H9 (cell line): ENCODE measurements around the gene COL8A1. TPM values are rescaled to one million over a fixed set of nuclear protein-coding genes. Genes with fewer than 3 reads are reported as not detected.

ENCODE experiments used
- DNase-seq: peaks from one replicate; pipeline ENCODE4 v3.0.0-alpha.2; 2017
- H2AFZ ChIP-seq: one replicate; pipeline ENCODE4 v1.6.1; 2013; ENCODE audit warnings: mild to moderate bottlenecking, low read length, control low read depth, moderate library complexity
- H2AK5ac ChIP-seq: 2 replicates; pipeline ENCODE4 v1.6.1; 2013; ENCODE audit warnings: low read length, control low read depth, mixed read lengths; ENCODE audit not compliant: insufficient read length
- H2BK120ac ChIP-seq: one replicate; pipeline ENCODE4 v1.6.1; 2013; ENCODE audit warnings: low read depth, mild to moderate bottlenecking, low read length, control low read depth, inconsistent platforms; ENCODE audit not compliant: poor library complexity, severe bottlenecking
- H2BK12ac ChIP-seq: 2 replicates; pipeline ENCODE4 v1.6.1; 2013; ENCODE audit warnings: low read length, control low read depth, mixed read lengths, low read depth; ENCODE audit not compliant: insufficient read length
- H2BK15ac ChIP-seq: 2 replicates; pipeline ENCODE4 v1.6.1; 2013; ENCODE audit warnings: low read depth, low read length, control low read depth
- H2BK20ac ChIP-seq: one replicate; pipeline ENCODE4 v1.6.1; 2013; ENCODE audit warnings: low read depth, mild to moderate bottlenecking, low read length, control low read depth, inconsistent platforms; ENCODE audit not compliant: poor library complexity, severe bottlenecking
- H2BK5ac ChIP-seq: 2 replicates; pipeline ENCODE4 v1.6.1; 2013; ENCODE audit warnings: low read length, control low read depth, mixed read lengths; ENCODE audit not compliant: insufficient read length
- H3K14ac ChIP-seq: 2 replicates; pipeline ENCODE4 v1.6.1; 2013; ENCODE audit warnings: low read length, control low read depth; ENCODE audit not compliant: insufficient read depth
- H3K18ac ChIP-seq: 2 replicates; pipeline ENCODE4 v1.6.1; 2013; ENCODE audit warnings: low read depth, mild to moderate bottlenecking, mixed read lengths, low read length, control low read depth; ENCODE audit not compliant: insufficient read length
- H3K23ac ChIP-seq: 2 replicates; pipeline ENCODE4 v1.6.1; 2013; ENCODE audit warnings: low read length, control low read depth, mixed read lengths, low read depth; ENCODE audit not compliant: insufficient read length
- H3K23me2 ChIP-seq: 2 replicates; pipeline ENCODE4 v1.6.1; 2013; ENCODE audit warnings: low read depth, mild to moderate bottlenecking, mixed read lengths, low read length, control low read depth; ENCODE audit not compliant: insufficient read length, poor library complexity, severe bottlenecking
- H3K27ac ChIP-seq: 2 replicates; pipeline ENCODE4 v1.5.1; 2013; ENCODE audit warnings: low read length, control low read depth, mixed read lengths, low read depth; ENCODE audit not compliant: insufficient read length
- H3K27me3 ChIP-seq: 2 replicates; pipeline ENCODE4 v1.6.1; 2013; ENCODE audit warnings: low read length, control low read depth, inconsistent platforms; ENCODE audit not compliant: insufficient read depth
- H3K4ac ChIP-seq: 2 replicates; pipeline ENCODE4 v1.6.1; 2013; ENCODE audit warnings: low read depth, mild to moderate bottlenecking, control low read depth, inconsistent platforms, low read length, moderate library complexity
- H3K4me1 ChIP-seq: 2 replicates; pipeline ENCODE4 v1.6.1; 2013; ENCODE audit warnings: low read length, control low read depth, inconsistent platforms; ENCODE audit not compliant: insufficient read depth
- H3K4me2 ChIP-seq: 2 replicates; pipeline ENCODE4 v1.6.1; 2013; ENCODE audit warnings: low read length, control low read depth, mixed read lengths; ENCODE audit not compliant: insufficient read length, insufficient read depth
- H3K56ac ChIP-seq: 2 replicates; pipeline ENCODE4 v1.6.1; 2013; ENCODE audit warnings: low read depth, mild to moderate bottlenecking, mixed read lengths, low read length, control low read depth; ENCODE audit not compliant: insufficient read length
- H3K79me1 ChIP-seq: 2 replicates; pipeline ENCODE4 v1.6.1; 2013; ENCODE audit warnings: low read depth, mild to moderate bottlenecking, moderate library complexity, low read length, control low read depth, inconsistent platforms; ENCODE audit not compliant: insufficient read depth, poor library complexity, severe bottlenecking
- H3K79me2 ChIP-seq: 2 replicates; pipeline ENCODE4 v1.6.1; 2013; ENCODE audit warnings: low read length, control low read depth, inconsistent platforms; ENCODE audit not compliant: insufficient read depth
- H3K9ac ChIP-seq: 2 replicates; pipeline ENCODE4 v1.6.1; 2013; ENCODE audit warnings: low read length, control low read depth, mixed read lengths; ENCODE audit not compliant: insufficient read length; ENCODE audit errors: extremely low read depth
- H3K9me3 ChIP-seq: one replicate; pipeline ENCODE4 v1.6.1; 2013; ENCODE audit warnings: low read depth, low read length, inconsistent platforms; ENCODE audit not compliant: control insufficient read depth
- H3T11ph ChIP-seq: one replicate; pipeline ENCODE4 v1.6.1; 2013; ENCODE audit warnings: mild to moderate bottlenecking, low read length, control low read depth, inconsistent platforms
- H4K20me1 ChIP-seq: one replicate; pipeline ENCODE4 v1.6.1; 2013; ENCODE audit not compliant: control insufficient read depth, insufficient read length, insufficient read depth
- H4K5ac ChIP-seq: 2 replicates; pipeline ENCODE4 v1.6.1; 2013; ENCODE audit warnings: low read depth, mild to moderate bottlenecking, mixed read lengths, low read length, control low read depth; ENCODE audit not compliant: insufficient read length
- H4K8ac ChIP-seq: replicated peaks from 2 replicates; pipeline ENCODE4 v1.6.1; 2013; ENCODE audit warnings: low read length, control low read depth, mixed read lengths, low read depth; ENCODE audit not compliant: insufficient read length
- H4K91ac ChIP-seq: 2 replicates; pipeline ENCODE4 v1.6.1; 2013; ENCODE audit warnings: low read depth, mild to moderate bottlenecking, moderate library complexity, mixed read lengths, low read length, control low read depth; ENCODE audit not compliant: insufficient read length
- H3K27ac Mint-ChIP-seq, 3 experiments: 2 replicates in 2 of 3; 3 replicates in 1 of 3; pipeline ENCODE4 v1.8.0; 2020 to 2021; ENCODE audit warnings: mixed read lengths in 3 of 3, mild to moderate bottlenecking in 1 of 3, moderate library complexity in 1 of 3
- H3K27me3 Mint-ChIP-seq: 2 replicates; pipeline ENCODE4 v1.8.0; 2021; ENCODE audit warnings: low read depth, mild to moderate bottlenecking, moderate library complexity, mixed read lengths
- H3K36me3 Mint-ChIP-seq, 3 experiments: 2 replicates in 2 of 3; 3 replicates in 1 of 3; pipeline ENCODE4 v1.8.0; 2020 to 2021; ENCODE audit warnings: low read depth in 3 of 3, mixed read lengths in 3 of 3; ENCODE audit not compliant: insufficient read depth in 1 of 3
- H3K4me1 Mint-ChIP-seq, 2 experiments: 2 replicates each; pipeline ENCODE4 v1.8.0; 2020; ENCODE audit warnings: mixed read lengths in 2 of 2
- H3K4me3 Mint-ChIP-seq, 2 experiments: 2 replicates in 1 of 2; 3 replicates in 1 of 2; pipeline ENCODE4 v1.8.0; 2020 to 2021; ENCODE audit warnings: mild to moderate bottlenecking in 2 of 2, mixed read lengths in 2 of 2, moderate library complexity in 1 of 2
- H3K9me3 Mint-ChIP-seq, 2 experiments: 2 replicates in 1 of 2; 3 replicates in 1 of 2; pipeline ENCODE4 v1.8.0; 2020; ENCODE audit warnings: mild to moderate bottlenecking in 2 of 2, mixed read lengths in 2 of 2, moderate library complexity in 1 of 2
- WGBS: extraction: QIAGEN DNeasy Blood & Tissue Kit; methylation state at CpG from one replicate; pipeline ENCODE4 v1.1.7; 2013; ENCODE audit warnings: missing lambda C conversion rate, low lambda C conversion rate, mixed read lengths; ENCODE audit not compliant: insufficient read length; ENCODE audit errors: extremely low coverage; 5-methylcytosine and 5-hydroxymethylcytosine counted together
- total RNA-seq: library from RNA; stranded (reverse); gene quantifications from 2 replicates; pipeline ENCODE4 v1.2.1, GENCODE V29; 2021
- TF ChIP-seq, protein P1 (sequence below): fragments of 200-600 bp; sonication (generic); conservative IDR thresholded peaks from 3 replicates; pipeline ENCODE4 v1.8.0; 2021; ENCODE audit warnings: antibody characterized with exemption, mild to moderate bottlenecking

COL8A1 gene
- total RNA-seq, 1 experiment from 2014 or later = 0.17 TPM

- Histone ChIP-seq H2BK12ac (no peak overlapping the region), H3K4me2 (no peak overlapping the region), H3K4ac (no peak overlapping the region), H2AK5ac (no peak overlapping the region), H3K23ac (no peak overlapping the region), H3K56ac (no peak overlapping the region), H3K4me1 (no peaks in the 10 kb centered on the region; the same call in 1 of the 2 replicates), H3K27me3 (no peaks in the 10 kb centered on the region), H2AFZ (no peak overlapping the region), H3K79me2 (no peaks in the 10 kb centered on the region), H3K9me3 (no peaks in the 10 kb centered on the region), H3K27ac (no peak overlapping the region), H3K23me2 (no peaks in the 10 kb centered on the region), H2BK120ac (no peak overlapping the region), H4K5ac (no peak overlapping the region), H2BK5ac (no peak overlapping the region), H3K9ac (no peak overlapping the region), H3T11ph (no peak overlapping the region), H2BK15ac (no peak overlapping the region), H4K91ac (no peak overlapping the region), H4K8ac (no peak overlapping the region), H3K14ac (no peak overlapping the region), H3K18ac (no peak overlapping the region), H2BK20ac (no peak overlapping the region), H4K20me1 (no peaks in the 10 kb centered on the region), H3K79me1 (no peaks in the 10 kb centered on the region)
- H3K4me3 Mint-ChIP-seq = no peak overlapping the region
- no peak overlapping the region for H3K27ac Mint-ChIP-seq
- 0 out of 4 replicates have a peak, but pooled peaks cover 0 to 3% of the 10 kb centered on the region in 2 experiments for H3K4me1 Mint-ChIP-seq
- no peak for DNase-seq
- no peaks in the 10 kb centered on the region for H3K36me3 Mint-ChIP-seq
- WGBS = no CpG with 5 or more reads among the region's 2 CpGs
- TF ChIP-seq, protein P1, sequence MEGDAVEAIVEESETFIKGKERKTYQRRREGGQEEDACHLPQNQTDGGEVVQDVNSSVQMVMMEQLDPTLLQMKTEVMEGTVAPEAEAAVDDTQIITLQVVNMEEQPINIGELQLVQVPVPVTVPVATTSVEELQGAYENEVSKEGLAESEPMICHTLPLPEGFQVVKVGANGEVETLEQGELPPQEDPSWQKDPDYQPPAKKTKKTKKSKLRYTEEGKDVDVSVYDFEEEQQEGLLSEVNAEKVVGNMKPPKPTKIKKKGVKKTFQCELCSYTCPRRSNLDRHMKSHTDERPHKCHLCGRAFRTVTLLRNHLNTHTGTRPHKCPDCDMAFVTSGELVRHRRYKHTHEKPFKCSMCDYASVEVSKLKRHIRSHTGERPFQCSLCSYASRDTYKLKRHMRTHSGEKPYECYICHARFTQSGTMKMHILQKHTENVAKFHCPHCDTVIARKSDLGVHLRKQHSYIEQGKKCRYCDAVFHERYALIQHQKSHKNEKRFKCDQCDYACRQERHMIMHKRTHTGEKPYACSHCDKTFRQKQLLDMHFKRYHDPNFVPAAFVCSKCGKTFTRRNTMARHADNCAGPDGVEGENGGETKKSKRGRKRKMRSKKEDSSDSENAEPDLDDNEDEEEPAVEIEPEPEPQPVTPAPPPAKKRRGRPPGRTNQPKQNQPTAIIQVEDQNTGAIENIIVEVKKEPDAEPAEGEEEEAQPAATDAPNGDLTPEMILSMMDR = no peak
- H3K9me3 Mint-ChIP-seq = no peaks in the 10 kb centered on the region
- H3K27me3 Mint-ChIP-seq = no peaks in the 10 kb centered on the region
Measured at GRCh38 chr3:99698932-99699331, 60.5 kb downstream of the COL8A1 start.
